OCI-LY7 (cell line): ENCODE data around the gene CEP112. TPM values are rescaled to one million over a fixed set of nuclear protein-coding genes. Genes with fewer than 3 reads are reported as not detected.

Experiments used
- BruUV-seq: library from RNA; stranded (reverse); fragments of 400-500 nt; replicated peaks from 2 replicates; lab custom pipeline; 2021; lab: Mats Ljungman, UMichigan
- CTCF ChIA-PET: fragments of 300-600 bp; sonication (Branson Sonifier 250); formaldehyde crosslinking; loops from one replicate; lab custom pipeline; 2022; ENCODE audit warnings: antibody characterized with exemption; ENCODE audit not compliant: unreplicated experiment; lab: Charles Lee
- POLR2A ChIA-PET: fragments of 300-600 bp; sonication (Branson Sonifier 250); formaldehyde crosslinking; loops from one replicate; lab custom pipeline; 2022; ENCODE audit warnings: antibody characterized with exemption; lab: Charles Lee
- DNase-seq: peaks from one replicate; pipeline ENCODE4 v3.0.0-alpha.2; 2015; ENCODE audit warnings: low spot score
- H2AFZ ChIP-seq: fragments of 200-600 bp; sonication (generic), shearing (Covaris generic); 2 replicates; pipeline ENCODE4 v1.6.1; 2014; ENCODE audit warnings: mild to moderate bottlenecking, antibody characterized with exemption, low read length, moderate library complexity
- H3K27ac ChIP-seq: fragments of 200-600 bp; sonication (generic); 2 replicates; pipeline ENCODE4 v1.5.1; 2014; ENCODE audit warnings: mixed run types, low read depth, mild to moderate bottlenecking, moderate library complexity, low read length, inconsistent platforms; ENCODE audit not compliant: poor library complexity, severe bottlenecking
- H3K36me3 ChIP-seq: fragments of 200-600 bp; sonication (generic); 2 replicates; pipeline ENCODE4 v1.6.1; 2014; ENCODE audit warnings: mild to moderate bottlenecking, antibody characterized with exemption, low read length, moderate library complexity, mixed read lengths; ENCODE audit not compliant: insufficient read depth
- H3K4me1 ChIP-seq: fragments of 200-600 bp; sonication (generic); 2 replicates; pipeline ENCODE4 v1.5.1; 2014; ENCODE audit warnings: mild to moderate bottlenecking, low read length; ENCODE audit not compliant: insufficient read depth, poor library complexity, severe bottlenecking
- H3K4me2 ChIP-seq: fragments of 200-600 bp; sonication (generic); 2 replicates; pipeline ENCODE4 v1.6.1; 2014; ENCODE audit warnings: mild to moderate bottlenecking, low read length
- H3K4me3 ChIP-seq: fragments of 200-600 bp; sonication (generic); 2 replicates; pipeline ENCODE4 v1.5.1; 2014; ENCODE audit warnings: mild to moderate bottlenecking, low read depth, low read length; ENCODE audit not compliant: poor library complexity, severe bottlenecking
- H3K79me2 ChIP-seq: fragments of 200-600 bp; sonication (generic); 2 replicates; pipeline ENCODE4 v1.6.1; 2016; ENCODE audit warnings: low read depth, mild to moderate bottlenecking, low read length, moderate library complexity, mixed read lengths; ENCODE audit not compliant: insufficient read depth
- H3K9me2 ChIP-seq: fragments of 200-600 bp; sonication (generic); 2 replicates; pipeline ENCODE4 v1.6.1; 2016; ENCODE audit warnings: mild to moderate bottlenecking, low read length, mixed read lengths; ENCODE audit not compliant: insufficient read depth
- H3K9me3 ChIP-seq: fragments of 200-600 bp; sonication (generic); 2 replicates; pipeline ENCODE4 v1.6.1; 2014; ENCODE audit warnings: mild to moderate bottlenecking, mixed run types, low read length, mixed read lengths
- H4K20me1 ChIP-seq: fragments of 200-600 bp; sonication (generic); 2 replicates; pipeline ENCODE4 v1.6.1; 2014; ENCODE audit warnings: mild to moderate bottlenecking, antibody characterized with exemption, low read length, moderate library complexity, mixed read lengths; ENCODE audit not compliant: insufficient read depth
- CTCF ChIP-seq: fragments of 200-600 bp; sonication (generic); conservative IDR thresholded peaks from 2 replicates; pipeline ENCODE4 v1.5.1; 2014; ENCODE audit warnings: mild to moderate bottlenecking, antibody characterized with exemption, low read length, moderate library complexity, mixed read lengths
- EZH2phosphoT487 ChIP-seq: fragments of 200-600 bp; sonication (generic); IDR thresholded peaks from 2 replicates; pipeline ENCODE4 v1.6.1; 2018; ENCODE audit warnings: low read depth, borderline replicate concordance, mild to moderate bottlenecking, mixed run types, antibody characterized with exemption, low read length, moderate library complexity, mixed read lengths
- intact Hi-C: fragments of 100-400 bp; cut with micrococcal nuclease; formaldehyde crosslinking; loops from one replicate; pipeline ENCODE4 v1.10.0; 2022; ENCODE audit not compliant: unreplicated experiment
- total RNA-seq, 2 experiments: library from RNA; depleted of rRNA in 1 of 2; stranded (reverse); fragments of >200 nt in 1 of 2; shearing (Covaris generic) in 1 of 2; gene quantifications; 2 replicates each; pipeline ENCODE4 v1.2.3, GENCODE V29; 2014 to 2022

Gene CEP112
- total RNA-seq, 2 experiments from 2014 or later, result 2.7 to 6.9 TPM

GRCh38 chr17:65679165-65679845 is 512.6 kb downstream of the CEP112 start:
- ChIA-PET POLR2A (interaction anchor here (0.6 kb wide), 1 partner anchor 279 kb away, joined by 3 read pairs; no protein-coding TSS in a partner anchor), CTCF (no interaction called here)
- no peak overlapping the region for H3K27ac ChIP-seq
- H3K79me2 ChIP-seq, result no peaks in the 10 kb centered on the region
- no peak for TF ChIP-seq CTCF
- no peak for TF ChIP-seq EZH2phosphoT487
- intact Hi-C loops, result no loop called here
- no peak for DNase-seq
- no peaks in the 10 kb centered on the region for H3K9me3 ChIP-seq
- no peaks in the 10 kb centered on the region for H4K20me1 ChIP-seq
- H2AFZ ChIP-seq, result no peak overlapping the region
- H3K4me3 ChIP-seq, result no peak overlapping the region
- H3K4me2 ChIP-seq, result no peak overlapping the region
- no peaks in the 10 kb centered on the region for H3K9me2 ChIP-seq
- BruUV-seq, result no TSS peak
- no peaks in the 10 kb centered on the region for H3K36me3 ChIP-seq
- H3K4me1 ChIP-seq, result no peaks in the 10 kb centered on the region

DNA sequence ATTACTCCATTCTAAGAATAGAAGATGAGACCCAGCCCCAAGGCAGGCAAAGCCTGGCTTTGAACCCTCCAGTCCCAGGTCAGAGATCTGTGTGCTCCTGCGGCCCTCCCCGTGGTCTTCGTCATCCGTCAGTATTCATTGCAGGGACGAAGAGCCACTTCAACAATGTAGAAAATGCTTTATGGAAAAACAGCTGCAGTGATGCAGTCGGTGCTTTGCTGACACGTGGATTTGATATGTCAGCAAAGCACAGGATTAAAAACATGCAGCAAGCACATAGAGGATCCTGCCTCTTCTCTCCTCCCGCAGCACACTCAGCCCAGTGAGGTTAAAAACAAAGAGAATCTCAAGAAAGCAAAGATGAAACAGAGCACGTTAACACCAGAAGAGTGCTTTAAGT is 513.4 kb downstream of the CEP112 start:
- H3K36me3 ChIP-seq, result no peaks in the 10 kb centered on the region
- no peak for TF ChIP-seq CTCF
- TF ChIP-seq EZH2phosphoT487, result no peak
- POLR2A ChIA-PET, result interaction anchor here (0.6 kb wide), 1 partner anchor 280 kb away, joined by 3 read pairs; no protein-coding TSS in a partner anchor
- no peak overlapping the region for H3K4me3 ChIP-seq
- H4K20me1 ChIP-seq, result no peaks in the 10 kb centered on the region
- no peak overlapping the region for H3K27ac ChIP-seq
- H3K9me3 ChIP-seq, result no peaks in the 10 kb centered on the region
- H3K4me2 ChIP-seq, result no peak overlapping the region
- no TSS peak for BruUV-seq
- CTCF ChIA-PET, result no interaction called here
- DNase-seq, result no peak
- H3K4me1 ChIP-seq, result no peaks in the 10 kb centered on the region
- no peaks in the 10 kb centered on the region for H3K79me2 ChIP-seq
- no peaks in the 10 kb centered on the region for H3K9me2 ChIP-seq
- intact Hi-C loops, result no loop called here
- H2AFZ ChIP-seq, result no peak overlapping the region

DNA sequence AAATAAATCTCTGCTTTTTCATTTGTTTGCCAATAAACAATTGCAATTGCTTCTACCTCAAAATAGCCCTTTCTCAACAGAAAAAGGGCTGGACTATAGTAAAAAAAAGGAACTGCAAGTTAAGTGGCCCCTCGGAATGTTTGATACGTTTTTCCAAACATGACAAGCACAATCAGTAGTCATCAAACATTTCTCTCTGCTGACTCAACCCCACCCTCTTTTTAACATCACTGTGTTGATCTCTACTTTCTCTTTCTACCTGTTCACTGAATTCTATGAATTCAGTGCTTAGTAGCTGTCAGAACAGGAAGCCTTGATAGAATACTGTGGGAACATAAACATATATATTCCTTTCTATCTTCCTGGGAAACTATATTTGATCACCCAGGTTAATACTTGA is 514.0 kb downstream of the CEP112 start:
- no peaks in the 10 kb centered on the region for H3K36me3 ChIP-seq
- no peaks in the 10 kb centered on the region for H3K79me2 ChIP-seq
- no peaks in the 10 kb centered on the region for H4K20me1 ChIP-seq
- no peak overlapping the region for H3K4me3 ChIP-seq
- H2AFZ ChIP-seq, result no peak overlapping the region
- TF ChIP-seq EZH2phosphoT487 (no peak), CTCF (no peak)
- no peaks in the 10 kb centered on the region for H3K4me1 ChIP-seq
- no peaks in the 10 kb centered on the region for H3K9me3 ChIP-seq
- ChIA-PET POLR2A (no interaction called here), CTCF (no interaction called here)
- no peaks in the 10 kb centered on the region for H3K9me2 ChIP-seq
- H3K27ac ChIP-seq, result no peak overlapping the region
- BruUV-seq, result no TSS peak
- intact Hi-C loops, result no loop called here
- no peak overlapping the region for H3K4me2 ChIP-seq
- DNase-seq, result no peak
